BJ (cell line): ENCODE measurements around the gene FGFR4. TPM values are rescaled to one million over a fixed set of nuclear protein-coding genes. Genes with fewer than 3 reads are reported as not detected.

Experiments used
- CTCF ChIA-PET: fragments of 350-600 bp; formaldehyde crosslinking; extraction: SDS; loops from one replicate; lab custom pipeline; 2021; ENCODE audit warnings: antibody characterized with exemption, inconsistent platforms; lab: Yijun Ruan, JAX
- POLR2A ChIA-PET: fragments of 300-600 bp; sonication (Branson Sonifier 250); formaldehyde crosslinking; extraction: SDS; loops from one replicate; lab custom pipeline; 2021; ENCODE audit warnings: antibody characterized with exemption; lab: Charles Lee
- DNase-seq: peaks from one replicate; pipeline ENCODE4 v3.0.0-alpha.2; 2011; ENCODE audit warnings: low read depth
- H3K27me3 ChIP-seq: 2 replicates; pipeline ENCODE4 v1.6.0; 2011; ENCODE audit warnings: low read length; ENCODE audit not compliant: control insufficient read depth, insufficient read depth
- H3K36me3 ChIP-seq: 2 replicates; pipeline ENCODE4 v1.5.1; 2011; ENCODE audit warnings: low read length; ENCODE audit not compliant: control insufficient read depth, insufficient read depth
- H3K4me3 ChIP-seq: 2 replicates; pipeline ENCODE4 v1.5.1; 2011; ENCODE audit warnings: low read depth, mild to moderate bottlenecking, control low read depth, low read length
- polyA plus RNA-seq: library from polyadenylated mRNA; depleted of rRNA; stranded (reverse); fragments of >200 nt; gene quantifications from 2 replicates; pipeline ENCODE4 v1.2.3, GENCODE V29; 2011
- TF ChIP-seq, protein P1 (sequence below): IDR thresholded peaks from 2 replicates; pipeline ENCODE4 v1.5.1; 2011; ENCODE audit warnings: low read depth, mild to moderate bottlenecking, control low read depth, inconsistent platforms, low read length, moderate library complexity; ENCODE audit not compliant: insufficient read depth

FGFR4 gene
- polyA plus RNA-seq, 1 experiment, result 0.12 TPM

DNA sequence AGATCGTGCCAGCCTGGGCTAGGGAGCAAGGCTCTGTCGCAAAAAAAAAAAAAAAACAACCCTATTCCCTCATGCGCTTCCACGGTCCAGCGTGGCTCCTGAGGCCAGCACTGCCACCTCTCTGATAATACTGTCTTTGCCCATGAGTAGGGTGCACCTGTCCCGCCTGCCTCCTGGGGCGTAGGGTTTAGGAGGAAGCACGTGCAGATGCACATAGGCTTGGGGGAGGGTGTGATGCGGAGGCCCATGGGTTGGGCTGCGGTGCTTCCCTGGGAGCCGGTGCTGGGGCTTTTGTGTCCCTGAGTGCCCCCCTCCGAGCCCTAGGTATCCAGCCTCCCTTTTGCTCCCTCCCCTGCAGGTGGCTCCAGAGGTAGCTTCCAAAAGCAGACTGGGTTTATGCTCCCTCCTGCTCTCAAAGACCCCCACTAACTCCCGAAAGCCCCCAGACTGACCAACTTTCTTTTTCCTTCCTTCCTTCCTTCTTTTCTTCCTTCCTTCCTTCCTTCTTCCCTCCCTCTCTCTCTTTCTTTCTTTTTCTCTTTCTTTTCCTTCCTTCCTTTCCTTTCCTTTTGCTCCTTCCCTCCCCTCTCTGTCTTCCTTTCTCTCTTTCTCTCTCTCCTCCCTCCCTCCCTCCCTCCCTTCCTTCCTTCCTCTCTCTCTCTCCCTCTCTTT, 12.8 kb downstream of the FGFR4 start:
- ChIA-PET CTCF (interaction anchor here (0.7 to 2.7 kb wide), 4 partner anchors 11 to 439 kb away, joined by 4 to 20 read pairs (median 5); no protein-coding TSS in a partner anchor), POLR2A (no interaction called here)
- no peak for DNase-seq
- Histone ChIP-seq H3K4me3 (no peak overlapping the region), H3K36me3 (no peaks in the 10 kb centered on the region), H3K27me3 (peaks cover 5% of the 10 kb centered on the region; the same call in 1 of the 2 replicates)
- TF ChIP-seq, protein P1, sequence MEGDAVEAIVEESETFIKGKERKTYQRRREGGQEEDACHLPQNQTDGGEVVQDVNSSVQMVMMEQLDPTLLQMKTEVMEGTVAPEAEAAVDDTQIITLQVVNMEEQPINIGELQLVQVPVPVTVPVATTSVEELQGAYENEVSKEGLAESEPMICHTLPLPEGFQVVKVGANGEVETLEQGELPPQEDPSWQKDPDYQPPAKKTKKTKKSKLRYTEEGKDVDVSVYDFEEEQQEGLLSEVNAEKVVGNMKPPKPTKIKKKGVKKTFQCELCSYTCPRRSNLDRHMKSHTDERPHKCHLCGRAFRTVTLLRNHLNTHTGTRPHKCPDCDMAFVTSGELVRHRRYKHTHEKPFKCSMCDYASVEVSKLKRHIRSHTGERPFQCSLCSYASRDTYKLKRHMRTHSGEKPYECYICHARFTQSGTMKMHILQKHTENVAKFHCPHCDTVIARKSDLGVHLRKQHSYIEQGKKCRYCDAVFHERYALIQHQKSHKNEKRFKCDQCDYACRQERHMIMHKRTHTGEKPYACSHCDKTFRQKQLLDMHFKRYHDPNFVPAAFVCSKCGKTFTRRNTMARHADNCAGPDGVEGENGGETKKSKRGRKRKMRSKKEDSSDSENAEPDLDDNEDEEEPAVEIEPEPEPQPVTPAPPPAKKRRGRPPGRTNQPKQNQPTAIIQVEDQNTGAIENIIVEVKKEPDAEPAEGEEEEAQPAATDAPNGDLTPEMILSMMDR, result no peak

DNA sequence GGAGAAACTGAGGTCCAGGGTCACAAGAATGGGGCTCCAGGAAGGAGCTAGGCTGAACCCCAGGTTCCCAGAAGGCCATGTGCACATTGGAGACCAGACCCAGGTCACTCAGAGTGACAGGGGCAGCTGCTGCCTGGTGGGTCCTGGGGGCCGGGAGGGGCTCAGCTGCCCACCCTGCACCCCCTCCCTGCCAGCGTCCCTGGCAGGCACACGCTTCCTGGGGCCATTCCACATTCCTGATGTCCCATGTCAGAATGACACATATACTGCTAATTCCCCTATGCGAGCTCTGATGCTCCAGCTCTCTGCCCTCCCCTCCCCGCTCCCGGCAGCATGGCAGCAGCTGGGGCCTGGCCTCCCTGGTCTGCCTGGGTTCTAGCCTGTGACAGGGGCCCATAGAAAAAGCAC, 14.0 kb downstream of the FGFR4 start:
- H3K4me3 ChIP-seq, result no peak overlapping the region
- TF ChIP-seq, protein P1, result no peak
- no peak for DNase-seq
- ChIA-PET POLR2A (interaction anchor here (0.5 kb wide), 1 partner anchor 168 kb away, joined by 3 read pairs; no protein-coding TSS in a partner anchor), CTCF (interaction anchor here (0.6 to 1.5 kb wide), 3 partner anchors 10 to 127 kb away, joined by 3 to 7 read pairs (median 3); no protein-coding TSS in a partner anchor)
- H3K27me3 ChIP-seq, result peaks cover 5% of the 10 kb centered on the region; the same call in 1 of the 2 replicates
- H3K36me3 ChIP-seq, result no peaks in the 10 kb centered on the region

DNA sequence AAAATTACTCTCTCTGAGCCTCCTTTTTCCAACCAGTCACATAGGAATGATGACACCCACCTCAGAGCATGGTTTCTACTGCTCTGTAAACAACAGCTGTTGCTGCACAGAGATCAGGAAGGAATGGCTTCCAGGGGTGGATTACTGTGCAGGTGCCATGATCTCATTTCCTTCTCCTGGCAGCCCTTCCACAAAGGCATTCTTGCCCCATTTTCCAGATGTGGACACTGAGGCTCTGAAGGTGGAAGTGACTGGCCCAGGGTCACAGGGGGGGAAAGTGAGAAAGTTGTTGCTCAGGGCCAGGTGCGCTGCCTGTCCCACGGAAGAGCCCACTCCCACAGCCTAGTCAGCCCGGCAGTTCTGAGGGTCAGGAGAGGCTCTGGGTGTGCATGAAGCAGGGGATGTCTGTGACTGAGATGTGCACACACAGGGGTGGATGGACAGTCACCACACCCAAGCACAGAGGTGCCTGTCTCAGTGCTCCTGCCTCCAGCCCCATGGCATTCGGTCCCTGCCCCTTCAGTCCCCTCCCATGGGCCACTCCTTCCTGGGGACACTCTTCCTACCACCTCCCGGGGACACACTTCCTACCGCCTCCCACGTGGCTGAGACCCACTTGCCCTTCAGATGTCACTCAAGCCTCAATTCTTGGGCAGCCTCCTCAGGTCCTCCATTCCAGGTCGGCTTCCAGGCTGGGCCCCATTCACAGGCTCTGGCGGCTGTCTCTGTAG, 17.0 kb downstream of the FGFR4 start:
- ChIA-PET CTCF (interaction anchor here (1.2 to 2.1 kb wide), 2 partner anchors 10 to 32 kb away, joined by 3 to 7 read pairs; no protein-coding TSS in a partner anchor), POLR2A (no interaction called here)
- DNase-seq, result no peak
- peaks cover 5% of the 10 kb centered on the region; the same call in 1 of the 2 replicates for H3K27me3 ChIP-seq
- TF ChIP-seq, protein P1, result no peak
- H3K4me3 ChIP-seq, result no peak overlapping the region
- H3K36me3 ChIP-seq, result no peaks in the 10 kb centered on the region

DNA sequence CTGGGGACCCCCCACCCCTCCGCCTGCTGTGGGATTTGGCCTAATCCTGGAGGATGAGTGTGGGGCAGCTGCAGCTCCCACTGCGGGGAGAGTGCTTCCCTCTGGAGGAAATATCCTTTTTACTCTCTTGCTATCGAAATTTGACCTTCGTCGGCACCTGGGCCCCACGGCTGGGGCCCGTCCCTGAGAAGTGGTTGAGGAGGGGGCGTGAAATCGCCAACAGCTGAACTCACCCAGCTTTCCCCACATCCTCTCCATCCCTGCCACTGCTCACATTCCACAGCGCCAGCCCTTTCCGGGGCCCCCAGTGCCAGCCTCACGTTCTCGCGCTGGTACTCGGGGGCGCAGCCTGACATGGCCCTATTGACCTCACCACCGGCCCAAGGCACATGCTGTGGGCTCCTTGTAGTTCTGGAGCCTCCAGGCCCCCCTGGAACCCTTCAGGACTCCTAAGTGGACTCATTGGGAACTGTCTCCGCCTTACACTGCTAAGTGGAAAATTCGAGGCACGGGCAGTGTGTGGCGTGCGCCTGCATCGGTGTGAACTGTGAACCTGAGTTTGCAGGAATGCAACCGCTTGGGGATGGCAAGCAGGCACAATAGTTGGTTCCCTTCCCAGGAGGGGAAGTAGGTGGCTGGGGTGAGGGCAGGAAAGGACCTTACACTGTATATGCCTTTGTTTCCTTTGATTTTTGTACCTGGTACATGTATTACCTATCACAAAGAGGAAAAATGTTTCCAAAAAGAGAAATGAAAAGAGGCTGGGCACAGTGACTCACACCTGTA, 19.2 kb downstream of the FGFR4 start:
- CTCF ChIA-PET, result interaction anchor here (0.8 to 2.1 kb wide), 3 partner anchors 8 to 34 kb away, joined by 3 to 7 read pairs (median 4); no protein-coding TSS in a partner anchor
- POLR2A ChIA-PET, result no interaction called here
- Histone ChIP-seq H3K27me3 (peaks cover 5% of the 10 kb centered on the region; the same call in 1 of the 2 replicates), H3K4me3 (no peak overlapping the region), H3K36me3 (no peaks in the 10 kb centered on the region)
- no peak for DNase-seq
- TF ChIP-seq, protein P1, result no peak
